CD4-positive, alpha-beta T cell treated with Interleukin-12 subunit alpha and Interleukin-12 subunit beta, for 1 hour (primary cell): Measurements from ENCODE around the gene MOSMO.
A peak's percentile ranks its signal among the peaks of the same experiment; 100 is the strongest.

Source experiments
- DNase-seq: peaks from one replicate; pipeline ENCODE4 v3.0.0-alpha.2; 2020

MOSMO gene

GRCh38 chr16:22053921-22054341, 46.0 kb downstream of the MOSMO start:
- no peak for DNase-seq

GRCh38 chr16:22054847-22055590, 47.1 kb downstream of the MOSMO start:
- DNase-seq, result no peak

- DNase-seq, result no peak
Observed at GRCh38 chr16:22055881-22056280, 48.0 kb downstream of the MOSMO start.

- no peak for DNase-seq
Observed at GRCh38 chr16:22063888-22064467, 56.1 kb downstream of the MOSMO start.

- DNase-seq, result no peak
Observed at GRCh38 chr16:22065252-22065651, 57.3 kb downstream of the MOSMO start.

- DNase-seq, result no peak
Observed at GRCh38 chr16:22070361-22071330, 62.7 kb downstream of the MOSMO start.

GRCh38 chr16:22071331-22071910, 63.5 kb downstream of the MOSMO start:
- DNase-seq, result no peak

- no peak for DNase-seq
Observed at GRCh38 chr16:22073350-22073749, 65.4 kb downstream of the MOSMO start.

GRCh38 chr16:22075043-22075757, 67.3 kb downstream of the MOSMO start:
- no peak for DNase-seq

- DNase-seq, result no peak
Observed at GRCh38 chr16:22075776-22076175, 67.9 kb downstream of the MOSMO start.

GRCh38 chr16:22077700-22078313, 69.9 kb downstream of the MOSMO start:
- peak; percentile 75 for DNase-seq

GRCh38 chr16:22078656-22079055, 70.7 kb downstream of the MOSMO start:
- no peak for DNase-seq

- DNase-seq, result no peak
Observed at GRCh38 chr16:22081050-22081449, 73.1 kb downstream of the MOSMO start.

- DNase-seq, result no peak
Observed at GRCh38 chr16:22086440-22086839, 78.5 kb downstream of the MOSMO start.

GRCh38 chr16:22088642-22089041, 80.7 kb downstream of the MOSMO start:
- DNase-seq, result no peak

- DNase-seq, result no peak
Observed at GRCh38 chr16:22089910-22090309, 82.0 kb downstream of the MOSMO start.

- no peak for DNase-seq
Observed at GRCh38 chr16:22091721-22092120, 83.8 kb downstream of the MOSMO start.

- no peak for DNase-seq
Observed at GRCh38 chr16:22092143-22092933, 84.4 kb downstream of the MOSMO start, which contains the start of gene VWA3A. VWA3A (plus strand) TSS chr16:22092541; CDS start chr16:22092638, 97 bp downstream.

- no peak for DNase-seq
Observed at GRCh38 chr16:22093331-22093730, 85.4 kb downstream of the MOSMO start.

GRCh38 chr16:22093996-22094395, 86.1 kb downstream of the MOSMO start:
- no peak for DNase-seq
